Stimulated activated CD8-positive, alpha-beta memory T cell treated with anti-CD3 and anti-CD28 coated beads, Interleukin-4, amount 100 ng/mL, for 4 hours (primary cell): Measurements from ENCODE around the gene AP2A2.

Source experiments
- DNase-seq, 2 donors: peaks; one replicate each; pipeline ENCODE4 v3.0.0-alpha.2; 2020; ENCODE audit warnings: low read depth in 2 of 2, low spot score in 1 of 2

Gene AP2A2

GRCh38 chr11:995044-995751 lies 69.5 kb downstream of the AP2A2 start:
- DNase-seq, result no peak

GRCh38 chr11:995752-996420 lies 70.2 kb downstream of the AP2A2 start:
- no peak for DNase-seq

- DNase-seq, result no peak
Measured at GRCh38 chr11:996681-997080, 71.0 kb downstream of the AP2A2 start.

GRCh38 chr11:997907-998306 lies 72.2 kb downstream of the AP2A2 start:
- DNase-seq, result no peak

- no peak for DNase-seq
Measured at GRCh38 chr11:999009-999408, 73.3 kb downstream of the AP2A2 start.

GRCh38 chr11:1000357-1001278 lies 74.9 kb downstream of the AP2A2 start:
- DNase-seq, result no peak

- no peak for DNase-seq
Measured at GRCh38 chr11:1001617-1002405, 76.1 kb downstream of the AP2A2 start.

GRCh38 chr11:1002406-1002984 lies 76.8 kb downstream of the AP2A2 start:
- no peak for DNase-seq

GRCh38 chr11:1003159-1003558 lies 77.5 kb downstream of the AP2A2 start:
- no peak for DNase-seq

- DNase-seq, result no peak
Measured at GRCh38 chr11:1005928-1006327, 80.3 kb downstream of the AP2A2 start.

GRCh38 chr11:1006762-1007161 lies 81.1 kb downstream of the AP2A2 start:
- DNase-seq, result no peak

GRCh38 chr11:1007279-1007678 lies 81.6 kb downstream of the AP2A2 start:
- no peak for DNase-seq

- DNase-seq, result no peak
Measured at GRCh38 chr11:1008001-1008802, 82.5 kb downstream of the AP2A2 start.

- DNase-seq, result no peak
Measured at GRCh38 chr11:1008803-1009145, 83.1 kb downstream of the AP2A2 start.

- DNase-seq, result no peak
Measured at GRCh38 chr11:1009371-1009770, 83.7 kb downstream of the AP2A2 start.

- DNase-seq, result no peak
Measured at GRCh38 chr11:1009991-1010390, 84.3 kb downstream of the AP2A2 start.

- no peak for DNase-seq
Measured at GRCh38 chr11:1010551-1011319, 85.1 kb downstream of the AP2A2 start.

GRCh38 chr11:1011320-1011698 lies 85.6 kb downstream of the AP2A2 start:
- no peak for DNase-seq

- no peak for DNase-seq
Measured at GRCh38 chr11:1012291-1012690, 86.6 kb downstream of the AP2A2 start.
